ENCODE results near the gene ZNF177.
"Not testable (repeated sequence)": the region's sequence is repeated elsewhere in the genome, so short reads cannot be mapped to it uniquely, and the experiment has no call there.

GRCh38 chr19:9322201-9322600 is 40.6 kb upstream of the ZNF177 start:
- TF ChIP-seq CTCF, POLR2A (IDR thresholded peaks at IDR 0.05): not testable (repeated sequence)

Data from esophagus squamous epithelium (tissue), 4 donors.